Endothelial cell of umbilical vein (primary cell): Measurements from ENCODE around the gene SIGLEC8. TPM values are rescaled to one million over a fixed set of nuclear protein-coding genes. Genes with fewer than 3 reads are reported as not detected.

ENCODE experiments used
- BruUV-seq: library from RNA; stranded (reverse); fragments of 400-500 nt; replicated peaks from 2 replicates; lab custom pipeline; 2021; lab: Mats Ljungman, UMichigan
- CTCF ChIA-PET: fragments of 300-600, 350-600 bp; sonication (Branson Sonifier 250); formaldehyde crosslinking; loops from one replicate; lab custom pipeline; 2021; ENCODE audit warnings: antibody characterized with exemption, inconsistent platforms; lab: Charles Lee
- POLR2A ChIA-PET: fragments of 300-600, 350-600 bp; sonication (Branson Sonifier 250); formaldehyde crosslinking; loops from one replicate; lab custom pipeline; 2021; ENCODE audit warnings: antibody characterized with exemption, inconsistent platforms; lab: Charles Lee
- DNase-seq: peaks from one replicate; pipeline ENCODE4 v3.0.0-alpha.2; 2011; ENCODE audit warnings: low read depth, low spot score
- FAIRE-seq: peaks from 2 replicates; lab custom pipeline; 2011; peaks lifted over from hg19 to GRCh38; lab: Jason Lieb, UNC
- H2AFZ ChIP-seq: 2 replicates; pipeline ENCODE4 v1.6.0; 2012; ENCODE audit warnings: low read depth, low read length, control low read depth, inconsistent platforms
- H3K27ac ChIP-seq: 2 replicates; pipeline ENCODE4 v1.5.1; 2011; ENCODE audit warnings: low read depth, mild to moderate bottlenecking, control low read depth, low read length, moderate library complexity; ENCODE audit not compliant: insufficient read depth
- H3K27me3 ChIP-seq, 2 experiments: 2 replicates each; pipeline versions ENCODE4 v1.6.0 to v1.6.1; 2011; ENCODE audit warnings: low read length in 2 of 2, mixed read lengths in 1 of 2; ENCODE audit not compliant: control insufficient read depth in 2 of 2, insufficient read depth in 2 of 2
- H3K36me3 ChIP-seq, 2 experiments: 2 replicates in 1 of 2; 3 replicates in 1 of 2; pipeline ENCODE4 v1.5.1; 2011; ENCODE audit warnings: low read length in 2 of 2, mild to moderate bottlenecking in 1 of 2, moderate library complexity in 1 of 2; ENCODE audit not compliant: control insufficient read depth in 2 of 2, insufficient read depth in 2 of 2; ENCODE audit errors: extremely low read depth in 1 of 2
- H3K4me1 ChIP-seq: 3 replicates; pipeline ENCODE4 v1.5.1; 2011; ENCODE audit warnings: mild to moderate bottlenecking, low read length; ENCODE audit not compliant: control insufficient read depth, insufficient read depth; ENCODE audit errors: extremely low read depth
- H3K4me2 ChIP-seq: 2 replicates; pipeline ENCODE4 v1.6.1; 2011; ENCODE audit warnings: low read length, control low read depth, mixed read lengths; ENCODE audit not compliant: insufficient read depth
- H3K4me3 ChIP-seq, 3 experiments: fragments of 200-600 bp in 1 of 3; sonication (generic), shearing (Covaris generic) in 1 of 3; replicated peaks in 1 of 3; 2 replicates each; pipeline ENCODE4 v1.5.1; 2011 to 2016; ENCODE audit warnings: control low read depth in 3 of 3, low read length in 3 of 3, mild to moderate bottlenecking in 2 of 3, inconsistent platforms in 1 of 3, low read depth in 1 of 3, moderate library complexity in 1 of 3; ENCODE audit not compliant: insufficient read depth in 1 of 3
- H3K79me2 ChIP-seq: 2 replicates; pipeline ENCODE4 v1.6.0; 2012; ENCODE audit warnings: low read length, inconsistent platforms; ENCODE audit not compliant: control insufficient read depth, insufficient read depth
- H3K9ac ChIP-seq: replicated peaks from 2 replicates; pipeline ENCODE3; 2011; ENCODE audit warnings: low read length, control low read depth; ENCODE audit not compliant: insufficient read depth; ENCODE audit errors: extremely low read depth
- H3K9me1 ChIP-seq: replicated peaks from 3 replicates; pipeline ENCODE4 v1.6.0; 2011; ENCODE audit warnings: mild to moderate bottlenecking, low read length; ENCODE audit not compliant: control insufficient read depth, insufficient read depth; ENCODE audit errors: extremely low read depth
- H3K9me3 ChIP-seq: replicated peaks from 2 replicates; pipeline ENCODE4 v1.5.1; 2012; ENCODE audit warnings: low read length, inconsistent platforms; ENCODE audit not compliant: control insufficient read depth, insufficient read depth
- H4K20me1 ChIP-seq: replicated peaks from 2 replicates; pipeline ENCODE3; 2011; ENCODE audit warnings: mild to moderate bottlenecking, low read length; ENCODE audit not compliant: control insufficient read depth, insufficient read depth; ENCODE audit errors: extremely low read depth
- CTCF ChIP-seq, 2 donors: IDR thresholded peaks; 1 replicate in 1 of 2; 2 replicates in 1 of 2; pipeline ENCODE4 v1.5.1; 2011; ENCODE audit warnings: low read length in 2 of 2, mild to moderate bottlenecking in 2 of 2, moderate library complexity in 2 of 2, control low read depth in 1 of 2, inconsistent platforms in 1 of 2, low read depth in 1 of 2; ENCODE audit not compliant: insufficient read depth in 1 of 2; ENCODE audit errors: extremely low read depth in 1 of 2
- EZH2 ChIP-seq: IDR thresholded peaks from 2 replicates; pipeline ENCODE4 v1.6.1; 2012; ENCODE audit warnings: borderline replicate concordance, low read depth, mild to moderate bottlenecking, moderate library complexity, low read length, inconsistent platforms; ENCODE audit not compliant: severe bottlenecking
- FOS ChIP-seq: IDR thresholded peaks from 2 replicates; pipeline ENCODE4 v1.6.1; 2011; ENCODE audit warnings: mild to moderate bottlenecking, low read length, moderate library complexity, borderline replicate concordance; ENCODE audit not compliant: insufficient read depth
- GATA2 ChIP-seq: IDR thresholded peaks from 2 replicates; pipeline ENCODE4 v1.7.0; 2011; ENCODE audit warnings: low read depth, mild to moderate bottlenecking, moderate library complexity, mixed read lengths, low read length; ENCODE audit not compliant: insufficient read length, insufficient read depth
- JUN ChIP-seq: IDR thresholded peaks from 2 replicates; pipeline ENCODE4 v1.6.1; 2011; ENCODE audit warnings: borderline replicate concordance, low read depth; ENCODE audit not compliant: insufficient read length, insufficient read depth
- MAX ChIP-seq: IDR thresholded peaks from 2 replicates; pipeline ENCODE4 v1.6.1; 2011; ENCODE audit not compliant: insufficient read depth, insufficient read length
- MYC ChIP-seq: IDR thresholded peaks from one replicate; pipeline ENCODE4 v1.6.1; 2011; ENCODE audit warnings: mild to moderate bottlenecking, low read depth, low read length
- POLR2A ChIP-seq: IDR thresholded peaks from 2 replicates; pipeline ENCODE4 v1.6.1; 2012; ENCODE audit warnings: low read depth, mild to moderate bottlenecking, control low read depth, low read length
- POLR2AphosphoS5 ChIP-seq: IDR thresholded peaks from 2 replicates; pipeline ENCODE4 v1.6.1; 2012; ENCODE audit warnings: low read depth, mild to moderate bottlenecking, control low read depth, low read length, moderate library complexity; ENCODE audit not compliant: insufficient read depth
- dilution Hi-C: fragments of 300-500 bp; cut with MboI; formaldehyde crosslinking; loops from one replicate; pipeline ENCODE4 v1.15.0; 2019; ENCODE audit warnings: low sequenced_read_pairs; ENCODE audit not compliant: extremely low pct_ligation_motif_present
- intact Hi-C: fragments of 100-400 bp; cut with micrococcal nuclease; formaldehyde crosslinking; loops from one replicate; pipeline ENCODE4 v1.10.0; 2022
- polyA plus RNA-seq, 4 experiments: library from polyadenylated mRNA; depleted of rRNA in 3 of 4; stranded (reverse) in 3 of 4; unstranded in 1 of 4; fragments of >200 nt; gene quantifications; 2 replicates each; pipeline versions ENCODE4 v1.2.1 to v1.2.3, GENCODE V29; 2011 to 2012; ENCODE audit warnings: missing spikeins in 1 of 4
- total RNA-seq: library from RNA; stranded (reverse); gene quantifications from 2 replicates; pipeline ENCODE4 v1.2.3, GENCODE V29; 2021

The SIGLEC8 gene
- total and polyA plus RNA-seq, 2 donors (not counting 3 experiments of a cell fraction or from before 2014, with no cell fraction given) = not detected

- no peak overlapping the region for H3K4me3 ChIP-seq
- POLR2A ChIA-PET = no interaction called here
- H3K27me3 ChIP-seq = no peaks in the 10 kb centered on the region
- no peaks in the 10 kb centered on the region for H3K9me1 ChIP-seq
- intact Hi-C loops (no loop called here), dilution Hi-C loops (no loop called here)
- no TSS peak for BruUV-seq
- H3K9ac ChIP-seq = no peak overlapping the region
- H4K20me1 ChIP-seq = no peaks in the 10 kb centered on the region
- TF ChIP-seq CTCF (IDR thresholded peaks at IDR 0.05; ENCODE audit: extremely low read depth in 1 of 2, insufficient read depth in 1 of 2, low read depth in 1 of 2, low read length in 2 of 2) (no peak), EZH2 (no peak), JUN (no peak), MAX (no peak), FOS (no peak), MYC (no peak), POLR2A (no peak), GATA2 (no peak), POLR2AphosphoS5 (no peak)
- H2AFZ ChIP-seq = no peak overlapping the region
- CTCF ChIA-PET = no interaction called here
- no peaks in the 10 kb centered on the region for H3K4me1 ChIP-seq
- no peaks in the 10 kb centered on the region for H3K36me3 ChIP-seq
- H3K4me2 ChIP-seq = no peak overlapping the region
- DNase-seq (no peak), FAIRE-seq (no peak)
- H3K79me2 ChIP-seq = no peaks in the 10 kb centered on the region
- H3K9me3 ChIP-seq = no peaks in the 10 kb centered on the region
- no peak overlapping the region for H3K27ac ChIP-seq
Measured at GRCh38 chr19:51497666-51498065, 39.4 kb upstream of the SIGLEC8 start.
